UCSD-AML1 (cell line): ENCODE data around the gene NPC1.
"Not testable (repeated sequence)": the region's sequence is repeated elsewhere in the genome, so short reads cannot be mapped to it uniquely, and the experiment has no call there.

Source experiments
- DNase-seq: peaks from one replicate; lab custom pipeline; 2025; ENCODE audit not compliant: unreplicated experiment; lab: John Stamatoyannopoulos, UW

Gene NPC1

GRCh38 chr18:23577521-23577920, 8.8 kb downstream of the NPC1 start:
- not testable (repeated sequence) for DNase-seq

- DNase-seq: no peak
Measured at GRCh38 chr18:23575309-23575651, 11.0 kb downstream of the NPC1 start.

- DNase-seq: no peak
Measured at GRCh38 chr18:23574611-23575308, 11.5 kb downstream of the NPC1 start.

GRCh38 chr18:23573626-23574431, 12.5 kb downstream of the NPC1 start:
- no peak for DNase-seq

- no peak for DNase-seq
Measured at GRCh38 chr18:23573020-23573419, 13.3 kb downstream of the NPC1 start.

- no peak for DNase-seq
Measured at GRCh38 chr18:23572570-23572969, 13.7 kb downstream of the NPC1 start.

- DNase-seq: no peak
Measured at GRCh38 chr18:23572012-23572411, 14.3 kb downstream of the NPC1 start.

- DNase-seq: no peak
Measured at GRCh38 chr18:23570912-23571504, 15.3 kb downstream of the NPC1 start.

- no peak for DNase-seq
Measured at GRCh38 chr18:23569299-23570063, 16.8 kb downstream of the NPC1 start.

- no peak for DNase-seq
Measured at GRCh38 chr18:23568281-23569138, 17.8 kb downstream of the NPC1 start.

- DNase-seq: no peak
Measured at GRCh38 chr18:23567671-23568070, 18.6 kb downstream of the NPC1 start.

GRCh38 chr18:23565916-23566547, 20.3 kb downstream of the NPC1 start:
- DNase-seq: no peak

- no peak for DNase-seq
Measured at GRCh38 chr18:23563377-23564043, 22.8 kb downstream of the NPC1 start.

GRCh38 chr18:23560186-23560585, 26.1 kb downstream of the NPC1 start:
- DNase-seq: no peak

- not testable (repeated sequence) for DNase-seq
Measured at GRCh38 chr18:23557511-23557910, 28.8 kb downstream of the NPC1 start.

GRCh38 chr18:23556145-23556780, 30.0 kb downstream of the NPC1 start:
- no peak for DNase-seq

- no peak for DNase-seq
Measured at GRCh38 chr18:23553887-23554286, 32.4 kb downstream of the NPC1 start.

- DNase-seq: no peak
Measured at GRCh38 chr18:23552505-23552904, 33.8 kb downstream of the NPC1 start.

GRCh38 chr18:23551978-23552377, 34.3 kb downstream of the NPC1 start:
- no peak for DNase-seq
